Stimulated activated CD4-positive, alpha-beta T cell treated with anti-CD3 and anti-CD28 coated beads, Interleukin-12 subunit alpha, Interleukin-12 subunit beta, amount 100 ng/mL, for 48 hours (primary cell): ENCODE results near the gene ZBTB2.
"Not testable (repeated sequence)": the region's sequence is repeated elsewhere in the genome, so short reads cannot be mapped to it uniquely, and the experiment has no call there.

ENCODE experiments used
- DNase-seq, 3 donors: peaks; one replicate each; pipeline ENCODE4 v3.0.0-alpha.2; 2020; ENCODE audit warnings: low read depth in 2 of 3, low spot score in 1 of 3

ZBTB2 gene

GRCh38 chr6:151402228-151402627 is 10.9 kb upstream of the ZBTB2 start:
- no peak for DNase-seq

GRCh38 chr6:151400473-151400872 is 9.1 kb upstream of the ZBTB2 start:
- DNase-seq = no peak

DNA sequence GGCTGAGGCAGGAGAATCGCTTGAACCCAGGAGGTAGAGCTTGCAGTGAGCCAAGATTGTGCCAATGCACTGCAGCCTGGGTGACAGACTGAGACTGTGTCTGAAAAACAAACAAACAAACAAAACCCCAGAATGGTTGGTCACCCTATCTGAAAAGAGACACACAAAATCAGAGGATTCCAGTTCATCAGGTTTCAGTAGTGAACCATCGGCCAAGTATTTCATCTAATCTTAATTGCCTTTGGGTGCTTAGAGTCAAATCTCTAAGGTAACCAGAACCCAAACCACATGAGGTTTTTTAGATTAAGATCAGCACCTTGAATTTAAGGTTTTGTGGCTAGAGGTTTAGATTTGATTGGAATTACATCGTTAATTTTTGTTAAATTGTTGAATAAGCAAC is 8.3 kb upstream of the ZBTB2 start:
- no peak for DNase-seq

GRCh38 chr6:151393410-151393809 is 2.1 kb upstream of the ZBTB2 start:
- no peak for DNase-seq

GRCh38 chr6:151392427-151392826 is 1.1 kb upstream of the ZBTB2 start:
- no peak for DNase-seq

- DNase-seq = peak; percentile 60 to 75 (median 68)
These were observed 398 bp downstream of the ZBTB2 start for GRCh38 chr6:151390851-151391470.

DNA sequence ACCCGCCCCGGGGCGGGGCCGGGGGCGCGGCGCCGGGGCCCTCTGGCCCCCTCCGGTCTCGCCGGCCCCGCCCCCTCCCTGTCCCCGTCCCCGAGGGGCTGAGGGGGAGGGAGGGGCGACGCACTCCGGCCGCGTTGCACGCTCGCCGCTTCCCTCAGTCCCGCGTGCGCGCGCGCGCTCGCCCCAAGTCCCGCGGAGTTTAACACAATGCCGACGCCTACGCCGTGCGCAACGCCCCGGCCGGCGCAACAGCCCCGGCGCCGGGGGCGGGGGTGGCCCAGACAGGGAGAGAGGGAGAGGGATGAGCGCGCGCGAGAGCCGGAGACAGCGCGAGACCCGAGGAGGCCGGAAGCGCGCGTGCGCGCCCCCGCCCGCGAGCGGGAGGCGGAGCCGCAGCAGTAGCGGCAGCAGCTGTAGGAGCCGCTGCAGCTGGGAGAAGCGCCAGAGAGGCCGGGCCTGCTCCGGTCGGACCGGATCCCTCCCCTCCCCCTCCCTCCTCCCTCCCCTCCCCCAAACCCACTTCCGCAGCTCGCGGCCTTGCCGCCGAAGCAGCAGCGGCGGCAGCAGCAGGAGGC is 996 bp downstream of the ZBTB2 start:
- peak; percentile 94 to 97 (median 96) for DNase-seq

GRCh38 chr6:151389618-151390275 is 1.6 kb downstream of the ZBTB2 start:
- DNase-seq = peak in 1 of 3 donors; percentile 22

GRCh38 chr6:151388997-151389617 is 2.3 kb downstream of the ZBTB2 start:
- no peak for DNase-seq

DNA sequence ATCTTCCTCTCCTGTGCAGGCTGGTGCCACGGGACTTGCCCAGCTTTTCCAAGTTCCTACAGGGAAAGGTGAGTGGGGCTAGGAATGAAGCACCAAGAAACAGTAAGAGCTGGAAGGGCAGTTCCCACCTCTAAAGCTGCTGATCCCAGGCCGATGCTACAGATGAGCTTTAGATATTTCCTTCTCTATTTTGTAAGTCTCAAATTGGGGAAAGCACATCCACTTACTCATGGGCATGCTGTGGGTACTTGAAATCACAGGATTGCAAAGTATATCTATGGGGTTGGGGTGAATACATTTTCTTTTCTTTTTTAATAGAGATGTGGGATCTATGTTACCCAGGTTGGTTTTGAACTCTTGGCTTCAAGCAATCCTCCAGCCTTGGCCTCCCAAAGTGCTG is 3.1 kb downstream of the ZBTB2 start:
- no peak for DNase-seq

- no peak for DNase-seq
These were observed 4.0 kb downstream of the ZBTB2 start for GRCh38 chr6:151387175-151387970.

DNA sequence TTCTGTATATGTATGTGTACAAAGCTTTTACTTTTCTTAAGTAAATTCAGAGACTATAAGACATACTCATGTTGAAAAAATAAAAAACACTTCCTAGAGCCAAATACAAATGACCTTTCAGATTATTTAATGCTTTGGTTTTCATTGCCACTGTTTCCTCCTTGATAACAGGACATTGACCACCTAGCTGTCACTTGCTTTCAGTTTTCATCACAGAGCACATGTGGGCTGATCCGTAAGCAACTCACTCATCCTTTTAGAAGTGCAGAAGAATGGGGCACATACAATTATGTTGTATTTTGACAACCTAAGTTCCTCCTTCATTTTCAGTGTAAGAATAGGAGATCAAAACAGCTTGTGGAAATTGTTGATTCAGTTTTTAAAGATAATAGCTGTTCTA is 6.2 kb downstream of the ZBTB2 start:
- no peak for DNase-seq

DNA sequence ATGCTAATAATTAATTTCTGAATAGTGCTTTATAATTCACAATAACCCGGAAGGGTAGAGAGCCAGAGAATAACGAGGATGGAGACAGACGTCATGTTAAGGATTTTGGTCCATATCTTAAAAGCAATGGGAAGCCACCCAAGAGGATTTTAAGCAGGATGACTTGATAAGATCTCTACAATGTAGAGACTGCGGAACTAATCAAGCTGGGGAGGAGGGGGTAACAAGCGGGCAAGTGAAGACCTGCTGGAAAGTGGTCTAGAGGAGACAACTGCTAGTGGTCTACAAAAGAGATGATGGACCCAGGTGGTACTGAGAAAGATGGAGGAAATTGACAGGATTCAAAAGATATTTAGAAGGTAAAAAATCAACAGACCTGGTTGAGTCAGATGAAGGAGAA is 7.2 kb downstream of the ZBTB2 start:
- DNase-seq = no peak

DNA sequence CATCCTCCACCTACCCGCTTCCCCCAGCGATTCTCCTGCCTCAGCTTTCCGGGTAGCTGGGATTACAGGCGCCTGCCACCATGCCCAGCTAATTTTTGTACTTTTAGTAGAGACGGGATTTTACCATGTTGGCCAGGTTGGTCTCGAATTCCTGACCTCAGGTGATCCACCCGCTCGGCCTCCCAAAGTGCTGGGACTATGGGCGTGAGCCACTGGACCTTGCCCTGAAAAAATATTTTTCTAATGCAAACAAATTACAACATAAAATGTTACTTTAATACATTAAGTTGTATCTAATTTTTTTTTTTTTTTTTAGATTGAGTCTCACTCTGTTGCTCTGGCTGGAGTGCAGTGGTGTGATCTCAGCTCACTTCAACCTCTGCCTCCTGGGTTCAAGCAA is 8.7 kb downstream of the ZBTB2 start:
- not testable (repeated sequence) for DNase-seq

- DNase-seq = no peak
These were observed 9.6 kb downstream of the ZBTB2 start for GRCh38 chr6:151381722-151382121.

DNA sequence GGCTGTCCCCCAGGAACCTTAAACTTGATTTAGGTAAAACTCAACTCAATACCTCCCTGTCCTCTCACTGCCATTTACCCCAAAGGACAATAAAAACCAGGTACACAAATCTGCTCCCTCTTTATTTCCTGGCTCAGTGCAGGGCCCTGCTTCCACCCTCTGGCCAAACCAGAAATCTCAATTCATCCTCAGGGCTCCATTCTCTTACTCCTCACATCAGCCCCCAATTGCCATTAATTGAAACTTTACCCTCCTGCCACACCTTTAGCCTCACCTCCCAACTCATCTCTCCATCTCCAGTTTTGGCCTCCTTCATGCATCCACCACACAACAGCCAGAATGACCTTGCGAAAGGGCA is 10.5 kb downstream of the ZBTB2 start:
- DNase-seq = no peak

GRCh38 chr6:151379933-151380847 is 11.2 kb downstream of the ZBTB2 start:
- no peak for DNase-seq

DNA sequence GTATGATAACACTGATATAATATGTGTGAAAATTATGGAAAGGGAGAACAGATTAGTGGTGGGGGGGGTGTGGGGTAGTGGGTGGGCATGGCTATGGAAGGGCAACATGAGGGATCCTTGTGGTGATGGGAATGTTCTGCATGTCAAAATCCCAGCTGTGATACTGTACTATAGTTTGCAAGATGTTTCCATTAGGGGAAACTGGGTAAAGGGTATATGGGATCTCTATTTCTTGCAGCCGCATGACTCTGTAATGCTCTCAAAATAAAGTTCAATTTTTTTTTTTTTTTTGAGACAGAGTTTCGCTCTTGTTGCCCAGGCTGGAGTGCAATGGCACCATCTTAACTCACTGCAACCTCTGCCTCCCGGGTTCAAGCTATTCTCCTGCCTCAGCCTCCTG is 14.3 kb downstream of the ZBTB2 start:
- no peak for DNase-seq

DNA sequence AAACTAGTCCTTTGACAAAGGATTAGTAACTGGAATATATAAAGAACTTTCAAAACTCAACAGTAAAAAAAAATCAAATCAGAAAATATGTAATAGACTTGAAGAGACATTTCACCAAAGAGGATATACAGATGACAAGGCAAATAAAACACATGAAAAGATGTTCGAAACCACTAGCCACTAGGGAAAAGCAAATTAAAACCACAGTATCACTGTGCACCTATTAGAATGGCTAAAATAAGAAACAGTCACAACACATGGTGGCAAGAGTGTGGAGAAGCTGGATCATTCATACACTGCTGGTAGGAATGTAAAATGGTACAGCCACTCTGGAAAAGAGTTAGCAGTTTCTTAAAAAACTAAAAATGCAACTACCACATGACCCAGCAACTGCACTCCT is 14.9 kb downstream of the ZBTB2 start:
- DNase-seq = no peak

DNA sequence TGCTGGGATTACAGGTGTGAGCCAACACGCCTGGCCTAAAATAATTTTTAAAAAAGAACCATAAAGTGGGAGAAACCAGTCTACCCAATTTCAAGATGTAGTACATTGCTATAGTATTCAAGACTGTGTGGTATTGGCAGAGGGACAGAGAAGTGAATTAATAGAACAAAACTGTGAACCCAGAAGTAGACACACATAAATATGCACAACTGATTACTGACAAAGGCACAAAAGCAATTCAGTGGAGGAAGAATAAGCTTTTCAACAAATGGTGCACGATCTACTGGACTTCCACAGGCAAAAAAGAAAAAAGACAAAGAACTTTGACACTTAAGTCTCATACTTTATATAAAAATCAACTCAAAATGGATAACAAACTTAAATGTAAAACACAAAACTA is 15.5 kb downstream of the ZBTB2 start:
- no peak for DNase-seq
